ENCODE data around the gene NAXD. TPM values are rescaled to one million over a fixed set of nuclear protein-coding genes. Genes with fewer than 3 reads are reported as not detected.
"Not testable (repeated sequence)": the region's sequence is repeated elsewhere in the genome, so short reads cannot be mapped to it uniquely, and the experiment has no call there.

NAXD gene
- total RNA-seq, 1 experiment from 2014 or later: 12.3 TPM

DNA sequence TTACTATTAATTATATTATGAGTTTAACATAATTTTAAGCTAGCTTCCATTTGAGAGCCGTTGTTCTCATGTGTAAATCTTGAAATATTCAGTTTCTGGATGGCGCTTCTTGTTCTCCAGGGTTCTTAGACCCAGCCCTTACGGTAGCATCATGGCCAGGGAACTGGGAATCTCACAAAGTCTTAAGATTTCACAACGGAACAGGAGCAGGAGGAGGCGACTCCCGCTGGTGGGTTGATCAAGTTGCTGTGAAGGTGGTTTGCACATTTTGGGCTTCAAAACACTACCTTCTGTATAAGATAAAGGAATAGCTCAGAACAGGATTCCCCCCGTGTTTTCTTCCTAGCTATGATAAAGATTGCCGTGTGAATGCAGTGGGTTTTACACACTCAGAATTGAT is 2.8 kb downstream of the NAXD start:
- no peak for DNase-seq
- H3K27me3 ChIP-seq: no peaks in the 10 kb centered on the region
- peaks cover 18% of the 10 kb centered on the region for H3K36me3 ChIP-seq
- H3K4me3 ChIP-seq: no peak overlapping the region
- H3K9me3 ChIP-seq: no peaks in the 10 kb centered on the region

DNA sequence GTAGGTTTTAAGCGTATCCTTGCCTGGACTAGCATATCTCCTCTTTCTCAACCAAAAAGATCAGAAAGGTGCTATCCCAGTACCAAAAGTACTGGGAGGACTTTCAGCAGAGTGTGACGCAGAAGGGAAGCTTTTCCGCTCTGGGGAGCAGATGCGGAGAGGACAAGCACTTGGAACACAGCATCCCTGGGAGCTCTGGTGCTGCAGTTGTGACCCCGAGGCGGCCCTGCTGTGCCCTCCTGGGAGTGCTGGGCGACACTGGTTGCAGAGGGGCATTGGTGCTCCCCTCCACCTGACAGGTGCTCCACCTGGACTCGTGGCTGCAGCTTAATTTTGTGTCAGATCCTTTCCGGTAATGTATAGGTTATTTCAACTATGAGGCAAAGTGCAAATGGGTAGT is 3.4 kb downstream of the NAXD start:
- H3K4me3 ChIP-seq: no peak overlapping the region
- DNase-seq: no peak
- no peaks in the 10 kb centered on the region for H3K27me3 ChIP-seq
- H3K9me3 ChIP-seq: no peaks in the 10 kb centered on the region
- peaks cover 23% of the 10 kb centered on the region for H3K36me3 ChIP-seq

DNA sequence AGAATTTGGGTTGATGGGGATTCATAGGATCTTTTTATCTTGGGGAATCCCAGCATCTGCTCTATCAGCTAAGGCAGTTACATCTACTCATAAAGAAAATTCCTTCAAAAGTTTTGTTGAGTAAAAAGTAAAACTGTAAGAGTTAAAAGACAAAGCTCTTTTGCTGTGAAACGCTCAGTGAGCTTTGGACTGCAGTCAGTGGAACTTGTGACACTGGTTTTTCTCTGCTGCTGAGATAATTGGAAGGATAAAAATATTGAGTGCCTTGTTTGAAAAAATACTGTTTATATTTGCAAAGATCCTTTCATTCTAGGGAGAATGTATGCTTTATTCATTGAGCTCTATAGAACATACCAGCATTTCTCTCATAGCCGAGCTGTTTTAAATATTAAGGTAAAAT is 5.3 kb downstream of the NAXD start:
- H3K4me3 ChIP-seq: no peak overlapping the region
- H3K9me3 ChIP-seq: no peaks in the 10 kb centered on the region
- H3K36me3 ChIP-seq: peaks cover 34% of the 10 kb centered on the region
- DNase-seq: no peak
- H3K27me3 ChIP-seq: no peaks in the 10 kb centered on the region

DNA sequence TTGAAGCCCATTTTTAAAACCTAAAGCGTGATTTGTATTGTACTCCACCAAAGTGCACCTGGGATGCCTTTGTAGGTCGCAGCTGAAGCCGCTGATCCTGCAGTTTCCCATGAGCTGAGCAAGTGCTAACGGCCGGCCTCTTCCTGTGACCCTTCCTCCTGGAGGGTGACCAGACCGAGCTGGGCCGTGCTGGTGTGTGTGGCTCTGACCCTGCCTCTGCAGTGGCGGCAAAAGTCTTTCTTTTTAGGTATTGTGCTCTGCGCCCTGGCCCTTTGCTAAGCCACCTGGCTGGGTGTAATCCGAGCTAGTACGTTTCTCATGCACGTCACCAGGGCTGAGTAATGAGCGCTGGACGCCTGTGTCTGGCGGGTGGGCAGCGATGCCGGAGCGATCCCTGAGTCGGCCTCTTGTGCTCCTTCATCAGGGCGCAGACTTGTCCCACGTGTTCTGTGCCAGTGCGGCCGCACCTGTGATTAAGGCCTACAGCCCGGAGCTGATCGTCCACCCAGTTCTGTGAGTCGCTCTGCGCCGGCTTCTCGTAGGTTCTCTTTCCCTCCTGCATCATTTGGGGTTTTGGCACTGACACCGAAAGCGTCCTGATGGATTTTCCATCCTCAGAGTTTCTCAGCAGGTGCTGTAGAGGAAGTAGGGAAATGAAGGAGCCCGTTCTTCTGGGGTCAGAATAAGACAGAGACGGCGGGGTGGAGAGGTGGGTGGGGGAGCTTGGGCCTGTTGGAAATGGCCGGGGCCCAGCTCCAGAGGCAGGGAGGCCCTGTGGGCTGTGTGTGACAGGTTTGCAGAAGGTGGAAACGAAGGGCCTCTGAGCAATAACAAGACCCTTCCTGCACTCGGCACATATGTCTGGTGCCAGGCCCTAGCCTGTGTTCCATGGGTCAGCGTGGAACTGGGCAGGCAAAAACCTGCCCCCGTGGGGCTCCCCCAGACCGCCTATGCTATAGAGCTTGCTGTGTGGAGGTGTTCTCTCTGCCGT is 9.7 kb downstream of the NAXD start:
- H3K36me3 ChIP-seq: peaks cover 42% of the 10 kb centered on the region
- DNase-seq: no peak
- H3K27me3 ChIP-seq: no peaks in the 10 kb centered on the region
- no peaks in the 10 kb centered on the region for H3K9me3 ChIP-seq
- no peak overlapping the region for H3K4me3 ChIP-seq

DNA sequence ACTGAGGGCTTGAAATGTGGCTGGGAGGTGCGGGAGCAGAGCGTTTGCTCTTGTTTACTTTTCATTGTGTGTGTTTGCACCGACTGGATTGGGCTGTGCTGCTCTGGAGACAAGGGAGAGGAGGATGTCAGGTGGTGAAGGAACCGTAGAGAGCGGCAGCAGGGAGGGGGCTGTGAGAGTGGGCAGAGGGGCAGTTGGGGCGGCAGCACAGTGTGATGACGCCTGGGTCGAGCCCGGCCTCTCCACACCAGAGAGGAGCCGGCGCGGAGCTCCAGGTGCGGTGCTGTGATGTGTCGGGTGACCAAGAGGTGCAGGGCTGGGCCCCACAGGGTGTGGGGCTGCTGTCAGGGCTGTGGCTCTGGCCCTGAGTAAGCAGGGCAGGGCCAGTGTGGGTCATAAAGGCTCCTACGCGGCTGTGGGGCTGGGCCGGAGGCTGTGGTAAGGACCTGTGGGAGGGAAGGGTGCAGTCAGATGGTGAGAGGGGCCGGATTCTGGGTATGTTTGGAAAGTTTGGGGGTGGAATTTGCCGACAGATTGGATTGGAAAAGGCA is 10.5 kb downstream of the NAXD start:
- H3K4me3 ChIP-seq: no peak overlapping the region
- H3K9me3 ChIP-seq: no peaks in the 10 kb centered on the region
- peaks cover 42% of the 10 kb centered on the region for H3K36me3 ChIP-seq
- no peaks in the 10 kb centered on the region for H3K27me3 ChIP-seq
- DNase-seq: no peak

DNA sequence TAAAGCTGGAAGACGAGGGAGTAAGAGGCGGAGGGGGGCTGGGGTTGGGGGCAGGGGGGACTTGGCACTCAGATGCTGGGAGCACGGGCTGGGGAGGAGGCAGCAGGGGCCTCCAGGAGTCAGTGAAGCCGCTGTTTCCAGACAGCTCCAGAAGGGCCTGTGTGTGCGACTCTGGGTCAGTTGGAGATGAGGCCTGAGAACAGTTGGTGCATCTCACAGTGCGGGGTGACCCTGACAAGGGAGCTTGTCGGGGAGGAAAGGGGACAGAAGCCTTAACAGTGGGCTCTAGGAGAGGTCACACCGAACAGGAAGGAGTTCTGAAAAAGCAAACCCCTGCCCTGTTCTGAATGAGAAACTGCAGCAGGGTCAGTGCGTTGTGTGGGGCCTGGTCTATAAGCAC is 11.2 kb downstream of the NAXD start:
- H3K4me3 ChIP-seq: no peak overlapping the region
- DNase-seq: no peak
- no peaks in the 10 kb centered on the region for H3K27me3 ChIP-seq
- peaks cover 48% of the 10 kb centered on the region for H3K36me3 ChIP-seq
- H3K9me3 ChIP-seq: no peaks in the 10 kb centered on the region

DNA sequence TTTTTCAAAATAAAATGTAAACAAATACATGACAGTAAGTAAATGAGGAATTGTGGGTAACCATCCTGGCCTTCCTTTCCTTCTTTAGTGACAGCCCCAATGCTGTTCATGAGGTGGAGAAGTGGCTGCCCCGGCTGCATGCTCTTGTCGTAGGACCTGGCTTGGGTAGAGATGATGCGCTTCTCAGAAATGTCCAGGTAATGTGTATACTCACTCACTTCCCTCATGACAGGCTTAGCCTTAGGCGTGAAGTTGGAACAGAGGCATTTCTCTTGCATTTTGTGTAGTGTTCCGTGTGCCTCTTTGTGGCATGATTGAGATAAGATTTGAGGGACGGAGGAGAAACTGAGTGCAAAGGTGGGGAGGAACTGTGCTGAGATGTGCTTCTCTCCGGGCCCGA is 12.0 kb downstream of the NAXD start:
- peaks cover 49% of the 10 kb centered on the region for H3K36me3 ChIP-seq
- H3K9me3 ChIP-seq: no peaks in the 10 kb centered on the region
- H3K27me3 ChIP-seq: no peaks in the 10 kb centered on the region
- H3K4me3 ChIP-seq: no peak overlapping the region
- DNase-seq: no peak

DNA sequence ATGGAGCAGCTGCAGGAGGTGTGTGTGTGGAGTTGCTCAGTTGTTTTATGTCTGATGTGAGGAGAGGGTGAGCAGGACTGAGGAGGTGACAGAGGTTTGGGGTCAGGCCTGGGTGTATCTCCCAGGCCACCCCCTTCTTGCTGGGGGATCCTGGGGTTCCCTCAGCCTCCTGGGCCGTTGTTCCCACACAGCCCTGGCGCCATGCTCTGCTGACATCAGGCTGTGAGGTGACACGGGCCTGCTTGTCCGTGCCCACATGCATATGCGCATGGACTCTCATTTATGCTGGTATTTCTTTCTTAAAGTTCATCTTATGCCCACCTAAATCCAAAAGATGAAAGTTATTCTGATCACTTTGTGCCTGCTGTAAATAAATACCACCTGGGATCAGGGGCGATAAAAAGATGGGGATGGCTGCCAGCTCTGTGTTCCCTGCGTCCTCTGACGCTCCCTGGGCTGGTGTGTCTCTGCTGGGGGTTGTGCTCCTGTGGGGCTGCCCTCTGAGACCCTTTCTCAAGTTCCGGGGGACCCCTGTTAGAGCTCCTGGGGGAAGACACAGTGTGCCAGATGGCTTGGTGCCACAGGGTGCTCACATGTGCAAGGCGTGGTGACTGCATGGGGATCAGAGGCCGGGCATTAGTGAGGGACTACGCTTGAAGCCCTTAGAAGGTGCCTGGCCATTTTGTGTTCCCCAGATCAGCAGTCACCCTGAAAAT is 12.6 kb downstream of the NAXD start:
- Histone ChIP-seq H3K9me3 (no peaks in the 10 kb centered on the region), H3K36me3 (peaks cover 44% of the 10 kb centered on the region), H3K4me3 (no peak overlapping the region), H3K27me3 (no peaks in the 10 kb centered on the region)
- DNase-seq: no peak

DNA sequence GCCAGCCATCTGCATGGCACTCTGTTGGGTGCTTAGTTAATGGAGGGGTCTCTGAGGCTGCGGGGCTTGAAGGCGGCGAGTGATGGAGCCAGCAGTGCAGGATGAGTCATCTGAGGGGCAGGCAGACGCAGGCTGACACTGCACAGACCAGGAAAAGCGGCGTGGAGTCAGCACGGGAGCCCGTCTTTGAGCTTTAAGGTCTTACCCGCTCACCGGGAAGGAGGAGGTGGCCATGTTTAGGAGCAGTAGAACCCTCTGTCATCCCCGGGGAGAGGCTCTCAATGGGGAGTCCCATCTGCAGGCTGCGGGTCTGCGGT is 13.1 kb downstream of the NAXD start:
- H3K9me3 ChIP-seq: no peaks in the 10 kb centered on the region
- H3K4me3 ChIP-seq: no peak overlapping the region
- peaks cover 40% of the 10 kb centered on the region for H3K36me3 ChIP-seq
- no peak for DNase-seq
- no peaks in the 10 kb centered on the region for H3K27me3 ChIP-seq

DNA sequence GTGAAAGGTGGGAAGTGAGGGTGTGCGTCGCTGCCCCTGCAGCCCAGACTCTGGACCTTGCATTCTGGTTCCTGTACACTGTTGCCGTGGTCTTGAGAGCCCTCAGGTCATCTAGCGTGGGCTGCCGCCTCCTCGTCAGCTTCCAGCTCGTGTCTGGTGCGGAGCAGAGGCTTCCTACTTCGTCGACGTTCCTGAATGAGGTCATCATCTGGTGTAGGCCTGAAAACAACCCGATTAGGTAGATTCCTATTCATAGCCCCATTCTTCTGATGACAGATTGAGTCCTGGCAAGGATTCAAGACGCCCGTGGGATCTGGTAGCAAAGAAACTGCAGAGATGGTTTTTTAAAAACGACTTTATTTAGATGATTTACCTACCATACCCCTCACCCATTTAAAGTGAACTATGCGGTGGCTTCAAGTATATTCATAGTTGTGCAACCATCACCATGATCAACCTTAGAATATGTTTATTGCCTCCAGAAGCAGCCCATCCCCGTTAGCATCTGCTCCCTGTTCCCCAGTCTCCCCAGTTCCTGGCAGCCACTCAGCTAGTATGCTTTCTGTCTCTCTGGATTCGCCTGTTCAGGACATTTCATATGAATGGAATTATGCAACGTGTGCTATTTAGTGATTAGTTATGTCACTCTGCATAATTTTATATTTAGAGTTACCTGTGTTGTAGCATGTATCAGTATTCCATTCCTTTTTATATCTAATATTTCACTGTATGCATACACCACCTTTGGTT is 13.8 kb downstream of the NAXD start:
- H3K36me3 ChIP-seq: peaks cover 38% of the 10 kb centered on the region
- no peaks in the 10 kb centered on the region for H3K27me3 ChIP-seq
- H3K9me3 ChIP-seq: no peaks in the 10 kb centered on the region
- no peak for DNase-seq
- no peak overlapping the region for H3K4me3 ChIP-seq

DNA sequence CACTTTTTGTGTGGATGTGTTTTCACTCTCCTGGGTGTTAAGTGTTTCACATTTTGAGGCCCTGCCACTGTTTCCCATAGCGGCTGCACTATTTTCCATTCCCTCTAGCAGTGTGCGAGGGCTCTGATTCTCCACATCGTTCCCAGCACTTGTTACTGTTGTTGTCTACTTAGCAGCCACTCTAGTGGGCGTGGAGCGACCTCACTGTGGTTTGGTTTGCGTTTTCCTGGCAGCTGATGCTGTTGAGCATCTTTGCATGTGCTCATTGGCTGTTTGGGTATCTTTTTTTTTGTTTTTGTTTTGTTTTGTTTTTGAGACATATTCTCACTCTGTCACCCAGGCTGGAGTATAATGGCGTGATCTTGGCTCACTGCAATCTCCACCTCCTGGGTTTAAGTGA is 14.4 kb downstream of the NAXD start:
- no peak for DNase-seq

DNA sequence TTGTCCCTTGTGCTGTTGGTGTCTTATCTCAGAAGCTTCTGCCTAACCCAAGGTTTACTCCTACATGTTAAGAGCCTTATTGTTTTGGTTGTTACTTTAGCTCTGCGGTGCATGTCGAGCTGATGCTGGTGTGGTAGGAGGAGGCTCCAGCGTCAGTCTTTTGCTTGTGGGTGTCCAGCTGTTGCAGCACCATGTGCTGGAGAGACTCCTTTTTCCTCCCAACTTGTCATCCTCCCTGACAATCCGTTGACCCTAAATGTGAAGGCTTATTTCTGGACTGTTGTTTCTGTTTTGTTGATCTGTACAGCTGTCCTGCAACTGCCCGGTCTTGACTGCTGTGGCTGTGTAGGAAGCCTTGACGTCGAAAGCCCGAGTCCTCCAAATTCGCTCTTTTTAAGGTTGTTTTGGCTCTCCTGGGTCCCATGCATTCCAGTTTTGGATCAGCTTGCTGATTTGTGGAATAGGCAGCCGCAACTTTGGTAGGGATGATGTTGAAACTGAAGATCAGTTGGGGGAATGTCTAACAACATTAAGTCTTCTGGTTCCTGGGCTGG is 15.3 kb downstream of the NAXD start:
- Histone ChIP-seq H3K36me3 (peaks cover 44% of the 10 kb centered on the region), H3K9me3 (no peaks in the 10 kb centered on the region), H3K27me3 (no peaks in the 10 kb centered on the region), H3K4me3 (no peak overlapping the region)
- no peak for DNase-seq

More for the DNA sequence above, 14.4 kb downstream of the NAXD start:
- H3K4me3 ChIP-seq: no peak overlapping the region
- H3K27me3 ChIP-seq: no peaks in the 10 kb centered on the region
- H3K9me3 ChIP-seq: no peaks in the 10 kb centered on the region
- peaks cover 40% of the 10 kb centered on the region for H3K36me3 ChIP-seq

DNA sequence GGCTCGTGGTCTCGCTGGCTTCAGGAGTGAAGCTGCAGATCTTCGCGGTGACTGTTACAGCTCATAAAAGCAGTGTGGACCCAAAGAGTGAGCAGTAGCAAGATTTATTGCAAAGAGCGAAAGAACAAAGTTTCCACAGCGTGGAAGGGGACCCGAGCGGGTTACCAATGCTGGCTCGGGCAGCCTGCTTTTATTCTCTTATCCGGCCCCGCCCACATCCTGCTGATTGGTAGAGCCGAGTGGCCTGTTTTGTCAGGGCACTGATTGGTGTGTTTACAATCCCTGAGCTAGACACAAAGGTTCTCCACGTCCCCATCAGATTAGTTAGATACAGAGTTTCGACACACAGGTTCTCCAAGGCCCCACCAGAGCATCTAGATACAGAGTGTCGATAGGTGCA is 16.9 kb downstream of the NAXD start:
- not testable (repeated sequence) for H3K27me3 ChIP-seq, H3K9me3 ChIP-seq, DNase-seq, H3K4me3 ChIP-seq
- H3K36me3 ChIP-seq: peaks cover 60% of the 10 kb centered on the region

DNA sequence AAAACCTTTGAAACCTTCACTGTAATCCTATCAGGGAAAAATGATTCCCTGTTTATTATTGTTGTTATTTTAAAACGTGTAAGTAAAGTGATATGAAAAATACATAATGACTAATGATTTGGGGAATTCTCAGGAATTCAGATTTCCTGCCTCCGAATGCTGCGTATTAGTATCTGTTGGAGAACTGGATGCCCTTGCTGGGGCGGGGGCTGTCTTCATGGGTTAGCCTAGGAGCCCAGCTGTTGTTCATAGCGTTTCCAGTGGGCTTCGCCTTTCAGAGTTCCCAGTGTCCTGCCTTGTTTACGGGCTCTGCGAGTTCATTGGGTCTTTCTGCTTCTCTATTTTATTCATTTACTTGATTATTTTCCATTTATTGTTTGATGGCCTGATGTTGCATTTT is 18.4 kb downstream of the NAXD start:
- Histone ChIP-seq H3K9me3 (no peaks in the 10 kb centered on the region), H3K36me3 (peaks cover 62% of the 10 kb centered on the region), H3K27me3 (no peaks in the 10 kb centered on the region), H3K4me3 (no peak overlapping the region)
- no peak for DNase-seq

DNA sequence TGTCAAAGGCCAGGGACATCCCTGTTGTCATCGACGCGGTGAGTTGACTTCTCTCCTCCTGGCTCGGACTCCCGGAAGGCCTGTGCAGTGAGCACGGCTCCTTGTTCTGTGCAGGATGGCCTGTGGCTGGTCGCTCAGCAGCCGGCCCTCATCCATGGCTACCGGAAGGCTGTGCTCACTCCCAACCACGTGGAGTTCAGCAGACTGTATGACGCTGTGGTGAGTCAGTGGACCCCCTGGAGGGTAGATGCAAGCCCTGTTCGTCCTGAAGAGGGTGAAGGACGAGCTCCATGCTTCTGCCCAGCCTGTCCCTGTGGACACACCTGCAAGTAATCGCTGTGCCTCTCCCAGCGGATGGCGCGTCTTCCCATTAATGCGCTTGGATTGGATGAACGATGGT is 19.2 kb downstream of the NAXD start:
- Histone ChIP-seq H3K36me3 (peaks cover 59% of the 10 kb centered on the region), H3K9me3 (no peaks in the 10 kb centered on the region), H3K4me3 (no peak overlapping the region), H3K27me3 (no peaks in the 10 kb centered on the region)
- DNase-seq: peak; percentile 82

DNA sequence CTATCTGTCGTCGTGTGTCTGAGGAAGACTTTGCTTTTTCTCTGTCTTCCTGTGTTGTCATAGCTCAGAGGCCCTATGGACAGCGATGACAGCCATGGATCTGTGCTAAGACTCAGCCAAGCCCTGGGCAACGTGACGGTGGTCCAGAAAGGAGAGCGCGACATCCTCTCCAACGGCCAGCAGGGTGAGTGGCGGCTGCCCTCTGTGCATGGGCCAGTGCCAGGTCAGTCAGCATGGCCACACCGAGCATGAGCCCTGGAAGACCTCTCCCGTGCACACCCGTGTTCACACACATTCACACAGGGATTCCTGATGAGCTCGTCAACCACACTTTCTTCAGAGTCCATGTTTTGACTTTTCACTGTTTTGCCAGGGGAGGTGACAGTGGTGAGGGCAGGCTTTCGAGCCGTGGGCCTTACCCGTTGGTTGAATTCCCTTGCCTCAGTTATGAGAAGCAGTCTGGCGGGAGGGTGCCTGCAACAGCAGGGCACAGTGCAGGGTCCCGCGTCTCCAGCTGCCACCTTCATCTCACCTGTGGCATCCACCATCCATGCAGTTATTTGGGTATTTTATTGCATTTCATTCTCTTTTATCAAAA is 20.2 kb downstream of the NAXD start:
- H3K27me3 ChIP-seq: no peaks in the 10 kb centered on the region
- DNase-seq: no peak
- H3K4me3 ChIP-seq: no peak overlapping the region
- peaks cover 65% of the 10 kb centered on the region for H3K36me3 ChIP-seq
- H3K9me3 ChIP-seq: no peaks in the 10 kb centered on the region
